ENCODE results near the gene CTTNBP2NL.
"Not testable (repeated sequence)": the region's sequence is repeated elsewhere in the genome, so short reads cannot be mapped to it uniquely, and the experiment has no call there.

Gene CTTNBP2NL

GRCh38 chr1:112386731-112387346 lies 9.2 kb upstream of the CTTNBP2NL start:
- DNase-seq, result peak; percentile 19

DNA sequence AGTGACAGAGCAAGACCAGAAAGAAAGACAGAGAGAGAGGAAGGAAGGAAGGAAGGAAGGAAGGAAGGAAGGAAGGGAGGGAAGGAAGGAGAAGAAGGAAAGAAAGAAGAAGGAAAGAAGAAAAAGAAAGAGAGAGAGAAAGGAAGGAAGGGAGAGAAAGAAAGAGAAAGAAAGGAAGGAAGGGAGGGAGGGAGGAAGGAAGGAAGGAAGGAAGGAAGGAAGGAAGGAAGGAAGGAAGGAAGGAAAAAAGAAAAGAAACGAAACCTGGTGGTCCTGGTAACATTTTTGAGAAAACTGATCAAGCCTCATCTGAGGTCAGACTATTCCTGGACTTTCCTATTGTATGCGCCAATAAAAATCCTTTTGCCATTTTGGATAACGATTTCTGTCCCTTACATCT lies 8.2 kb upstream of the CTTNBP2NL start:
- DNase-seq, result no peak

DNA sequence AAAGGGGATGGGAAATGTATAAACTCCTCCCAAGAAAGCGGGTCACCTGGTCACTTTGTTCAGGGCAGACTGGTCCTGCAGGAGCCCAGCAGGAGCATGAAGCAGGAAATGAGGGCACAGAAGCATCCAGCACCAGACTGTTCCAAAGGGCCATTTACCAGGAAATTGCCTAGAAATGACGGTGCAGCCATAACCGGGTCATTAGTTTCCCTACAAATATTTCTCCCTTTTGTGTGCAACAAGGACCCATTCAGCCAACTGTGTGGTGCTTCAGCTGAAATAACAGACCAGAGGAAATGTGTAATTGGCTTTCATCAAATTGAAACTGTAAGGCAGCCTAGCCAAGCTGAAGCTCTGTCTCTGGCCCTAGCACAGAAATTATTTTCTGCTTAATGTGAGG lies 7.6 kb upstream of the CTTNBP2NL start:
- no peak for DNase-seq

DNA sequence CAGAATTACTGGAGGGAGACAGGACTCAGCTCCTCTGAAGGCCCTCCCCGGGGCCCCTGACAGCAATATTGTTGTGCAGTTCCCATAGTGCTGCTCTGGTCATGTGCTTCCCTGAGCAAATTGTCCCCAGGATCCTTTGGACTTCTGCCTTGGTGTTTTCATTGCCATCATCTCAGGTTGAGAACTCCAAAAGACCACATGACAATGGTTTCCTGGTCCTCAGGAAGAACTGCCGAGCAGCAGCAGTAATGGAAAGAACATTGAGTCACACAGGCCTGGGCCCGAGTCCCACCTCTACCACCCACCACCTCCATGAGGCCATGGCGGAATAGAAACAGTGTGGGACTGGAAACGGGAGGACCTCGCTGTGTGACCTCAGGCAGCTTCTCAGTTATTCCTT lies 6.3 kb upstream of the CTTNBP2NL start:
- no peak for DNase-seq

DNA sequence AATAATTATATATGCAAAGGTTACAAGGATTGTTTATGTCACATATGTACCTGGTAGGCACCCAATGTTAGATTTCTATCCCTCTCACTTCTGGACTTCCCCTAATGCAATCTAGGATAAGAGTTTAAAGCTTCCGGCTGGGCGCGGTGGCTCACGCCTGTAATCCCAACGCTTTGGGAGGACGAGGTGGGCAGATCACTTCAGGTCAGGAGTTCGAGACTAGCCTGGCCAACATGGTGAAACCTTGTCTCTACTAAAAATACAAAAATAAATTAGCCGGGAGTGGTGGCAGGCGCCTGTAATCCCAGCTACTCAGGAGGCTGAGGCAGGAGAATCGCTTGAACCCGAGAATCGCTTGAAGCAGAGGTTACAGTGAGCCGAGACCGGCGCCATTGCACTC lies 5.7 kb upstream of the CTTNBP2NL start:
- peak; percentile 30 for DNase-seq

GRCh38 chr1:112390775-112391602 lies 5.0 kb upstream of the CTTNBP2NL start:
- peak; percentile 95 for DNase-seq

GRCh38 chr1:112391603-112391940 lies 4.4 kb upstream of the CTTNBP2NL start:
- DNase-seq, result no peak

- DNase-seq, result no peak
These were observed 2.4 kb upstream of the CTTNBP2NL start for GRCh38 chr1:112393631-112393974.

GRCh38 chr1:112394743-112395062 lies 1.3 kb upstream of the CTTNBP2NL start:
- DNase-seq, result no peak

- no peak for DNase-seq
These were observed 676 bp upstream of the CTTNBP2NL start for GRCh38 chr1:112395256-112395820.

DNA sequence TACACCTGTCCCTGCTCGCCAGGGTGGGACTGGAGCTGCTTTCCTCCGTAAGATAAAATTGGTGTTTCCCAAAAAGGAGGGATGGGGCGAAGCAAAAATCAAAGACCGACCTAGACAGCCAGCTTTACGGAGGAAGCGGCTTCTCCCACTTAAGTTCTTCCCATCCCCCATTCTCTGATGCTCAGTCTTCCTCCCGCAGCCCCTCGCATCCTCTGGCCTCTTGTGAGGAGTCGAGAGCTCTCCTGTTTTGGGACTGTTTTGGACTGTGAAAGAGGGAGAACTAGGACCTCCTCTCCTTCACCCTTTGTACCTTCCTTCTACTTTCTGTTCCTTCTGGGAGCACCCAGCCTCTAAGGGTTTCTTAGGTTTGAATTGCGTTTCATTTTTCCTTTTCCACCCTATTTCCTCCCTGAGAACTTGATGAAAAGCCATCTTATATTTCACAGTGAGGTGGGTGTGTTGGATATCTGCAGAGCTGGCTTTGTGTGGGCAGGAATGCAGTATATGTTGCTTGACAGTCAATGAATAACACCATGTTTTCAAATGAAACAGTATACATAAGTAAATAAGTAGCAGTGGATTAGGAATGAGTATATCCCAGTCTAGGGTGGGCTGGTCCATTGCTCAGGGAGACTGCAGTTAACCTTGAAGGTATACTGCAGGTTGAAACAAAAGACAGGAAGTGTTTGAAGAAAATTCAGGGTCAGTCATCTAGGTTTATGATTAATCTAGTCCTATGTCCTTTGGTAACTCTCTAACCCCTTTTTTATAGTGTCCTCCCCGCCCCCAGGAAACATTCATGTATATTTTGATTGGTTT lies 848 bp downstream of the CTTNBP2NL start:
- no peak for DNase-seq

DNA sequence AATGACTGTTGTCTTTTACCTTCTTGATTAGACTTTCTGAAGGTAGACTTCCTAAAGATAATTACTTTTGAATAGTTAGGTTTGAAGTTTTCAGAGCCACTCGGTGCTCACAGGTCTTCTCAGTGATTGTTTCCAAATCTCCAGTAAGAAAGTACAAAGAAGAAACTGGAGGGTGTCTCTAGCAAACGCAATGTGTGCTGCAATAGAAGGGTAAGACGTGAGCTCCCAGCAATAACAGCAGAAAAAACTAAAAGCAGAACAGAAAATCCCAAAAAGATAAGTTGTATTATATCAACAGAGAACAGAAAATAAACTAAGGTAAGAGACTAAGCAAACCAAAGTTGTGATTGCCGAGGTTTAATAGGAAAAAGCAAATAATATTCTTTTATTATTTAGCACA lies 1.8 kb downstream of the CTTNBP2NL start:
- no peak for DNase-seq

DNA sequence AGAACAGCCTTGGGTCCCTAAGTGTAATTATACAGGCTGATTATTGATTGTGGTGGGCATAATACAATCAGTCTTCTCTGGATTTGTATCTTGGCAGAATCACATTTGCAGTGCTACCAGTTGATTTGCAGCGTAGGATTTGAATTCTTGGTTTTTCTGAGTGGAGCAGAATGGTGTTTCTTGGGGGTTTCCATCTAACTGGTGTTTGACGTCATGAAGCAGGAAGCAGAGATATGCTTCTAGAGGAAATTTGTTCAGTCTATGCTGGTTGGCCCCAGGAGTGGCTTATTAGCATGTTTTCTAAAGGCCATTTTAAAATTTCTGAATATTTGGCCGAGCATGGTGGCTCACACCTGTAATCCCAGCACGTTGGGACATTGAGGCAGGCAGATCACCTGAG lies 3.4 kb downstream of the CTTNBP2NL start:
- no peak for DNase-seq

DNA sequence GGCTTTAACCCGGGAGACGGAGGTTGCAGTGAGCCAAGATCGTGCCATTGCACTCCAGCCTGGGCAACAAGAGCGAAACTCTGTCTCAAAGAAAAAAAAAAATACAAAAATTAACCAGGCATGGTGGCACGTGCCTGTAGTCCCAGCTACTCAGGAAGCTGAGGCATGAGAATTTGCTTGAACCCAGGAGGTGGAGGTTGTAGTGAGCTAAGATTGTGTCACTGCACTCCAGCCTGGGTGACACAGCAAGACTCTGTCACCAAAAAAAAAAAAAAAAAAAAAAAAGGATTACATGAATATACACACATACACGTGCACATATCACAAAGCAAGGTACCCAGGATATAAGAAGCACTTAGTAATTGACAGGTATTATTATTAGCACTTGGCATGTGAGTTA lies 4.7 kb downstream of the CTTNBP2NL start:
- not testable (repeated sequence) for DNase-seq

DNA sequence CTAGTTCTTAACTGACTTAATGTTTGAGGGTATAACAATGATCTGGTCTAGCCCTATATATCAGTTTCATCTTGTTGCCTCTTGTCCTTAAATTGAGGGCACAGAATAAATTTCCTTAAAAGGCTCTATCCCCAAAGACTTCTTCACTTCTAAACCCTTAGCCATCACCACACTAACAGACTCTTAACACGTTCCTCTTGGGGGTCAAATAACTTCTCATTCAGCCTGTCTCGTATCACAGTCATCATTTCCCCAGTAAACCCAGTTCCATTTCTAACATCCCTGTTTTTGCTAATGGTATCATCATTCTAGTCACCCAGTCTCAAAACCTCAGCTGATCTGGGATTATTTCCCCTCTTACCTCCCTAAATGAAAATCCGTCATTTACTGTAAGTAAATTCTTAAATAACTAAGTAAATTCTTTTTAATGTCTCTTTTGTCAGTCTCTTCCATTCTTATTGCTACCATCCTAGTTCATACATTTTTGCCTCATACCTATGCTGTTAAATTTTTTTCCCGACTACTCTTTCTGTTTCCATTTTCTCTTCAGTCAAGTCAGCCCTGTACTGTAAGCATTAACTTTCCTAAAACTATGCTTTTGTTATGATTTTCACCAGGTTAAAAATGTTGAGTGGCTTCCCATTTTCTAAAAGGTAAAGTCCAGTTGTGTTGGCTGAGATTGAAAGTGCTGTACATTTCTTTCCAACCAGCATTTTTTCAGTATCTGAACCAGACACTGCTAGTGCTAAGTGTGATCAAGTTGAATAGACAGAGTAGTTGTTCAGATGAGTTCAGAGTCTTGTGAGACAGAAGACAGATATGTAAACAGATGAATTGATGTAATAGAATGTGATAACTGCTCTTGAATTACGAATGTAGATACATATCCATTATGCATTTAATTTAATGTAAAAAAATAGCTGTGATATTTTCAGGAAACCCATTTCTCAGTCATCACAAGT lies 6.9 kb downstream of the CTTNBP2NL start:
- DNase-seq, result no peak

DNA sequence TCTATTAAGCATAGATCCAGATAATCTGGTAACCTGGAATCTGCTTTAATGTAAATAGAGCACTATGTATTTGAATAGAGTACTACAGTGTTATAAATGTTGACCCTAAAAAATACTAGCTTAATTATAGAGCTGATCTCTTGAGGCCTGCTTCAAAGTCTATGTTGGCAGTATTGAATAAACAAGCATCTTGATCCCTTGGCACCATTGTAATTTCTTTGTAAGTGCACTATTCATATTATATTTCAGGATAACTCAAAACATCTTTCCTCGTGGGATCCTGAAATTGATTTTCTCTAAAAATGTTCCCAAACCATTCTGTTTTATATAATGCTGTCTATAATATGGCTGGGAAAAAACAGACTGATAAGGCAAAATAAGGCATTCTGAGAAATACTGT lies 10.8 kb downstream of the CTTNBP2NL start:
- no peak for DNase-seq

GRCh38 chr1:112409414-112409813 lies 13.4 kb downstream of the CTTNBP2NL start:
- no peak for DNase-seq

DNA sequence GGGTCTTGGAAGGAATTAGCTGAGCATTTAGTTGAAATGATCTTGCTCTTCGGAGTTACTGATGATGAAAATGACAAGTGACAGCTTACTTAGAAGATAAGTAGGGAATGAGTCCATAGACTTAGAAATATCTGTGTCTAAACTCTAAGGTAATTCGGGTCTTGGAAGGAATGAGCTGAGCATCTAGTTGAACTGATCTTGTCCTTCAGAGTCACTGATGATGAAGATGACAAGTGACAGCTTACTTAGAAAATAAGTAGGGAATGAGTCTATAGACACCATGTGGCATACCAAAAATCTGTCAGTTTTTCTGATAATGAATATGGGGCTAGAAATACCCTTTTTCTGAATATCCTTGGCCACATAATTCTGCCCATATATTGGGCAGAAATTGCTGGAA lies 14.7 kb downstream of the CTTNBP2NL start:
- DNase-seq, result no peak

DNA sequence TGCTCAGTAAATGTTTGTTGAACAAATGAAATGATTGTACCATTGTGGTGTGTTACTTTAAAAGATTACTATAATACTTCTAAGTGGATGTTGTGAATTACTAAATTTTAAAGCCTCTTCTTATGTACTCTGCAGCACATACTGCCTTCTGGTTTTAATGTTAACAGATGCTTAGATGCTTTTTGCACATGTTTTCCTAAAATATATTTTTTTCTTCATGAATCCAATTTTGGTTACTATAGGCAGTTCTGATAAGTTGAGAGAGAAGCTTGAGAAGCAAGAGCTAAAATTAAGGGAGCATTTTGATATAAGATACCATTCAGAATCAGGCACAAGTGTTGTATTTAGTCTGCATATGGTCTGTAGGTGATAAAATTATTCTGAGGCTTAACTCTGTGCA lies 21.3 kb downstream of the CTTNBP2NL start:
- DNase-seq, result no peak

DNA sequence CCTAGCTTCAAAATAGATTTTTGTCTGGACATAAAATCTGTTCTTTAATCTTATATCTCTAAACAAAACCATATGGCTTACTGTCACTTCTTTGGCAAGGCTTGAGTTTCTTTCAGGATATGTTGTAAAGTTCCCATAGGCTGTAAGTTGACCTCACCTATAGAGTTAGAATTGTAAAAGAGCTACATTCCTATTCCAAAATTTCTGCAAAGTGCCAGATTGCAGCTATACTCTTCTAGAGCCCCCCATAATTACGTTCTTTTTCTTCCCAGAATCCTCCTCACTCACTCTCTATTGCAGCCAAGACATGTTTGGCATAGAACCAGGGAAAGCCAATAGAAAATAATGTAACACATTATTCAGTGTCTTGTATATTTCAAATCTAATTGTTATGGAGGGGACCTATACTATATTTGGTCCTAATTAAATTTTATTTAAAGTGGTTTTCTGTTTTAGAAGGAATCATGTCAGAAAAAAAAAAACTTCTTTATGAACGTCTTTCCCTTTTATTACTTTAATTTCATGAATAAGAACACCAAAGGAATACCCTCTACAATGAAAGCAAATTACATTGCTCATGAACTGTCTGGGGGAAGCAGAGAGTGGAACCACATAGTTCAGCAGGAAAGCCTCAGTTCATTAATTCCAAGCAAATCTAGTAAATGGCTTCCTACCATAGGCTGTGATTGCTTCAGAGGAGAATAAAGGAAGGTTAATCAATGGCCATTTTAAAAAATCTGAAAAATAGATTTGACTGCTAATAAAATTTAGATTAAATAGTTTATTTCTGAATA lies 22.3 kb downstream of the CTTNBP2NL start:
- no peak for DNase-seq

DNA sequence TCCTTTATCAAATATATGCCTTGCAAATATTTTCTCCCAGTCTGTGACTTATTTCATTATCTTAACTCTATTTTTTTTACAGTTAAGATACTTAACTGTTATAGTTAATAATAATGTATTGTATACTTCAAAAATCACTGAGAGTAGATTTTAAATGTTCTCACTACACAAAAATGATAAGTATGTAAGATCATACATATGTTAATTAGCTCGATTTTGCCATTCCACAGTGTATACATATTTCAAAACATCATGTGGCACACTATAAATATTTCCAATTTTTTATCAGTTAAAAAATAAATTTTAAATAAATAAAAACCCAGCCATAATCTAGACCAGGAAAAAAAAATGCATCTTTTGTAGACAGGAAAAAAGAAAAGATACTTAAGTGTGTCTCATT lies 27.2 kb downstream of the CTTNBP2NL start:
- DNase-seq, result no peak

DNA sequence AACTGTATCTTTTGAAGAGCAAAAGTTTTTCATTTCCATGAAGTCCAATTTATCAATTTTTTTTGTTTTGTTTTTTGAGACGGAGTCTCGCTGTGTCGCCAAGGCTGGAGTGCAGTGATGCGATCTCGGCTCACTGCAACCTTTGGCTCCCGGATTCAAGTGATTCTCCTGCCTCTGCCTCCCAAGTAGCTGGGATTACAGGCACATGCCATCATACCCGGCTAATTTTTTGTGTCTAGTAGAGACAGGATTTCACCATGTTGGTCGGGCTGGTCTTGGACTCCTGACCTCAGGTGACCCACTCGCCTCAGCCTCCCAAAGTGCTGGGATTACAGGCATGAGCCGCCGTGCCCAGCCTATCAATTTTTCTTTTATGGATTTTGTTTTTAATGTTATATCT lies 27.7 kb downstream of the CTTNBP2NL start:
- DNase-seq, result not testable (repeated sequence)

All from OCI-M1 (cell line).